Measurements from ENCODE around the gene RPL35A. TPM values are rescaled to one million over a fixed set of nuclear protein-coding genes. Genes with fewer than 3 reads are reported as not detected.

RPL35A gene
- total RNA-seq, 2 experiments from 2014 or later: 1,037 to 1,049 TPM

DNA sequence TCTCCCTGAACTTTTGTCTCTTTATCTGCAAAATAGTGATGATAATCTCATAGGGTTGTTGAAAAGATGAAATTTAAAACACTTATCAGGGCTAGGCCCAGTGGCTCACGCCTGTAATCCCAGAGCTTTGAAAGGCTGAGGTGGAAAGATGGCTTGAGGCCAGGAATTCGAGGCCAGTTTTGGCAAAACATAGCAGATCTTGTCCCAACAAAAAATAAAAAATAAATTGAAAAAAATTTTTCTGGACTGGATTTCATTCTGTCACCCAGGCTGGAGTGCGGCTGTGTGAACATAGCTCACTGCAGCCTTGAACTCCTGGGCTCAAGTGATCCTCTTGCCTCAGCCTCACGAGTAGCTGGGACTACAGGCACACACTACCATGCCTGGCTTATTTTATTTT is 39.7 kb downstream of the RPL35A start:
- Mint-ChIP-seq H3K9me3 (no peaks in the 10 kb centered on the region), H3K27me3 (no peaks in the 10 kb centered on the region), H3K27ac (no peak overlapping the region), H3K36me3 (peaks cover 12% of the 10 kb centered on the region), H3K4me3 (no peak overlapping the region), H3K4me1 (no peaks in the 10 kb centered on the region)
- no peak for DNase-seq
- POLR2A ChIA-PET: no interaction called here
- no peak for ATAC-seq (ENCODE audit: low read depth)

DNA sequence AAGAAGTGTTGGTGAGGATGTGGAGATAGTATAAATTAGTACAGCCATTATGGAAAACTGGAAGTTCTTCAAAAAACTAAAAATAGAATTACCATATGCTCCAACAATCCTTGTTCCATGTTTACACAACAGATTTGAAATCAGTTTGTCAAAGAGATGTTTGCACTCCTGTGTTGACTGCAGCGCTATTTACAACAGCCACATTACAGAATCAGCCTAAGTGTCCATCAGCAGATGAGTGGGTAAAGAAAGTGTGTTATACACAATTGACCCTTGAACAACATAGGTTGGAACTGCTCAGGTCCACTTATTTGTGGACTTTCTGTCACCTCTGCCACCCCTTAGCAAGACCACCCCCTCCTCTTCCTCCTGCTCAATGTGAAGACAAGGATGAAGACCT is 44.7 kb downstream of the RPL35A start:
- ATAC-seq (ENCODE audit: low read depth): no peak

GRCh38 chr3:197996855-197997254 is 46.9 kb downstream of the RPL35A start:
- H3K27me3 Mint-ChIP-seq: no peaks in the 10 kb centered on the region
- DNase-seq (no peak), ATAC-seq (ENCODE audit: low read depth) (no peak)
- no peak overlapping the region for H3K27ac Mint-ChIP-seq
- peaks cover 10% of the 10 kb centered on the region for H3K36me3 Mint-ChIP-seq
- no peaks in the 10 kb centered on the region for H3K9me3 Mint-ChIP-seq
- H3K4me1 Mint-ChIP-seq: no peaks in the 10 kb centered on the region
- POLR2A ChIA-PET: no interaction called here
- no peak overlapping the region for H3K4me3 Mint-ChIP-seq

More for the DNA sequence above, 44.7 kb downstream of the RPL35A start:
- Mint-ChIP-seq H3K4me1 (no peaks in the 10 kb centered on the region), H3K27me3 (no peaks in the 10 kb centered on the region), H3K36me3 (peaks cover 12% of the 10 kb centered on the region), H3K27ac (no peak overlapping the region), H3K4me3 (no peak overlapping the region), H3K9me3 (no peaks in the 10 kb centered on the region)
- no peak for DNase-seq
- POLR2A ChIA-PET: no interaction called here

DNA sequence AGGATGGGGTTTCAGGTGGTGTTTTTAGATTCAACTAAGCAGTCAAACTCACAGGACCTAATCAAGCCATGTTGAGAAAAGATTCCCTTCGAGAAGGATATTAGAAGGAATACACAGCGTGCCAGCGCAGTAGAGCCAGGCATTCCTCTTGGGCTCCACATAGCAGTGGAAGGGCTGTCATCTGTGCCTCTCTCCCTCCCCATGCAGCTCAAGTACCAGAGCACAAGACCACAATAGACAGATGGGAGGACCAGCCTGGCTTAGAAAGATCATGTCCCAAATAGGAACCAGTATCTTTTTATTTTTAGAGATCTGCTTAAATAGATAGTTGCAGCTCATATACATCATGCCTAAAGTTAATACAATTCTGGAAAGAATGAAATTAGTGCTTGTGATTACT is 47.9 kb downstream of the RPL35A start:
- no peaks in the 10 kb centered on the region for H3K9me3 Mint-ChIP-seq
- ATAC-seq (ENCODE audit: low read depth) (no peak), DNase-seq (no peak)
- H3K36me3 Mint-ChIP-seq: peaks cover 5% of the 10 kb centered on the region
- no peaks in the 10 kb centered on the region for H3K4me1 Mint-ChIP-seq
- no peaks in the 10 kb centered on the region for H3K27me3 Mint-ChIP-seq
- H3K27ac Mint-ChIP-seq: no peak overlapping the region
- H3K4me3 Mint-ChIP-seq: no peak overlapping the region
- POLR2A ChIA-PET: no interaction called here

Other genes starting within 250 kb of the RPL35A start
- gene RUBCN, start 213.3 kb upstream of the RPL35A start, total RNA-seq: 10 to 100 TPM; 55.1 to 55.8 TPM
- 10 to 100 TPM; 38.0 to 48.8 TPM for gene FYTTD1, start 200.3 kb upstream of the RPL35A start, total RNA-seq
- 10 to 100 TPM; 67.1 to 83.4 TPM for gene LRCH3, start 158.9 kb upstream of the RPL35A start, total RNA-seq
- 1 to 10 TPM; 7.9 to 8.2 TPM for gene LMLN, start 10.0 kb downstream of the RPL35A start, total RNA-seq

Measured in activated naive CD8-positive, alpha-beta T cell treated with anti-CD3 and anti-CD28 coated beads, Interleukin-2, amount 10 ng/mL, durations not matched to agents 7 days and 5 days (primary cell).